ENCODE results near the gene CFAP221.
A peak's percentile ranks its signal among the peaks of the same experiment; 100 is the strongest.

CFAP221 gene

DNA sequence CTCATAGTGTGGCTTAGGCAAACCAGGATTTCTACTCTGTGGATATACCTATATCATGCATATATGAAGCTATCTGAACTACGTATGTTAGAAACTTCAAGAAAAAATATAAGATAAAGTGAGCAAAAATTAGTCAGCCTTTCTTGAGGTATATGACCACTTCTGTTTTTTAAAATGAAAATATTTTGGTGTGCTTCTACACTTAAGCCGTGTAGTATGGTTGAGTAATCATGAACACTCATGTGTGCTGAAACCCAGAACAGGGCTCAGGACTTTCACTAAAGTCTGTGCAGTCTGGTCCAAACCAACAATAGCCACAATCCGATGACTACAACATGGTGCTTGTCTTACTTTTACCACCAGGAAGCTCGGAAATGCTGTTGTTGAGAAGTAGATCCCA, 85.9 kb downstream of the CFAP221 start:
- DNase-seq (ENCODE audit: extremely low read depth, low read depth), result no peak
- H3K4me3 ChIP-seq (replicated peaks; ENCODE audit: low read depth, low read length), result no peak overlapping the region
- TF ChIP-seq, protein P1, sequence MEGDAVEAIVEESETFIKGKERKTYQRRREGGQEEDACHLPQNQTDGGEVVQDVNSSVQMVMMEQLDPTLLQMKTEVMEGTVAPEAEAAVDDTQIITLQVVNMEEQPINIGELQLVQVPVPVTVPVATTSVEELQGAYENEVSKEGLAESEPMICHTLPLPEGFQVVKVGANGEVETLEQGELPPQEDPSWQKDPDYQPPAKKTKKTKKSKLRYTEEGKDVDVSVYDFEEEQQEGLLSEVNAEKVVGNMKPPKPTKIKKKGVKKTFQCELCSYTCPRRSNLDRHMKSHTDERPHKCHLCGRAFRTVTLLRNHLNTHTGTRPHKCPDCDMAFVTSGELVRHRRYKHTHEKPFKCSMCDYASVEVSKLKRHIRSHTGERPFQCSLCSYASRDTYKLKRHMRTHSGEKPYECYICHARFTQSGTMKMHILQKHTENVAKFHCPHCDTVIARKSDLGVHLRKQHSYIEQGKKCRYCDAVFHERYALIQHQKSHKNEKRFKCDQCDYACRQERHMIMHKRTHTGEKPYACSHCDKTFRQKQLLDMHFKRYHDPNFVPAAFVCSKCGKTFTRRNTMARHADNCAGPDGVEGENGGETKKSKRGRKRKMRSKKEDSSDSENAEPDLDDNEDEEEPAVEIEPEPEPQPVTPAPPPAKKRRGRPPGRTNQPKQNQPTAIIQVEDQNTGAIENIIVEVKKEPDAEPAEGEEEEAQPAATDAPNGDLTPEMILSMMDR (IDR thresholded peaks at IDR 0.05; ENCODE audit: low read depth, low read length, missing control alignments), result no peak

DNA sequence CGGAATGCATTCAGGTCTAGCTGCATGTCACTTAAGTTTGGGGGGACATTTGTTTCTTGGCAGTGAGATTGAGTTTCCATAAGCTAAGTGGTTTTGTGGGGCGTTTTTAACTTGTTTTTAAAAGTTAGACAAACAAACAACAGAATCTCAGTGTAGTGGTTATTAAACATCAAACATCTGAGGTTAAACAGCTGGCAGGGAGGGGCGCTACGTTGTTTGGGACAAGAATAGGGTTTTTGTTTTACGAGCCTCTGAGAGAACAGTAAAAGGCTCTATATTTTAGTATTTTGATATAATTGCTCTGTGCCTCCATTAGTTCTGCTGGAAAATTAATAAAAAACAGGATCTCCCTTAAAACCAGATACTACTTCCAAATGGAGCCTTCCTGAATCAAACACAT, 93.1 kb downstream of the CFAP221 start:
- TF ChIP-seq, protein P1 (IDR thresholded peaks at IDR 0.05; ENCODE audit: low read depth, low read length, missing control alignments), result no peak
- no peak overlapping the region for H3K4me3 ChIP-seq (replicated peaks; ENCODE audit: low read depth, low read length)
- no peak for DNase-seq (ENCODE audit: extremely low read depth, low read depth)

DNA sequence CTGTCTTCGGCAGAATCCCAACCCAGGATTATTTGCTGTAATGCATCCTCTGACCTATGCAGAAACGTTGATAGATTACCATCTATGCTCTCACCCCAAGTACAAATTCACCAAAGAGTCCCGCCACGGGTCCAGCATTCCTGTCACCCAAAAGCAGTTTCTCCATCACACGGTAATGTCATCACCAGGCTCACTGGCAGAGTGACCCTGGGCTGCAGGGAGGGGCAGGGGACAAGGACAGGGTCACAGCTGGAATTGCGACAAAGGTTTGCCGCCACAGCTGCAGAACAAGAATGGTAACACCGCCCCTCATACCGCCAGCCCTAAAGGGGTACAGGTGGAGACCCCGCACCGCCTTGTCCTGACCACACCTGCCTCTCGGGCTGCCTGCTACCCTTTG, 94.0 kb downstream of the CFAP221 start:
- TF ChIP-seq, protein P1 (IDR thresholded peaks at IDR 0.05; ENCODE audit: low read depth, low read length, missing control alignments), result no peak
- no peak for DNase-seq (ENCODE audit: extremely low read depth, low read depth)
- no peak overlapping the region for H3K4me3 ChIP-seq (replicated peaks; ENCODE audit: low read depth, low read length)

DNA sequence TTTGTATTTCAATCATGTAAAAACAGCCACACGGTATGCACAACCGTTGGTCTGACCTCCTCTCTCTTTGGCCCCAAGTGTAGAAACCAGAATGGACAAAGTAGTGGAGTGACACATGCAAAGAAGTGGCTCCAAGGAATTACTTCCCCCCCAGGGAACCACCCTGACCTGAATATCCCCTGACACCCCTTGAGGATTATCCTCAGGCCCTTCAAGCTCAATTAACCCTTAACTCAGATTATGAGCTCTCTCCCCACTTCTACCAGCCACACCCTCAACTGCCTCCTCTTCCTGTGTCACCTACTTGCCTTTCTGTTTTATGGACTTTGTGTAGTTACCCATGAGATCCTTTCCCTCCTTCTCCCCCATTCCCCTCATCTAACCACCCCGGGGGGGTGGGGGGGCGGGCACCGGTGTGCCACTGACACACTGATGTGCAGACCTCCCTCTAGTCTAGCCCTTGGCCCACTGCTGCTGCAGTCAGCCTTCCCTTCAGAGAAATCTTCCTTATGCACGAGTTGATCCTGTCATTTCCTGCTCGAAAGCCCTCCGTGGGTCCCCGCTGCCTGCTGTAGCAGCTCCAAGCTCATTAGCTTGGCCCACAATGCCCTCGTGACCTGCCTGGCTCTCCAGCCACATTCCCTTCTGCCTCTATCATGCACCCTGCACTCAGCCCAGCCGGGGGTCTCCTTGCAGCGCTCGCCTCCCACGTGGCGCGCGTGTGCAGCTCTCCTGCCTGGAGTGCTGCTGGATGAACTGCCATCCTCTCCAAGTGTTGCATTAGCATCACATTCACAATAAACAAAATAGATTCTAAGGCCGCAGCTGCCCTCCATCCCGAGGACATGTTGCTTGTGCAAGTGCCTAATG, 94.7 kb downstream of the CFAP221 start:
- TF ChIP-seq, protein P1 (IDR thresholded peaks at IDR 0.05; ENCODE audit: low read depth, low read length, missing control alignments), result no peak
- no peak overlapping the region for H3K4me3 ChIP-seq (replicated peaks; ENCODE audit: low read depth, low read length)
- DNase-seq (ENCODE audit: extremely low read depth, low read depth), result no peak

DNA sequence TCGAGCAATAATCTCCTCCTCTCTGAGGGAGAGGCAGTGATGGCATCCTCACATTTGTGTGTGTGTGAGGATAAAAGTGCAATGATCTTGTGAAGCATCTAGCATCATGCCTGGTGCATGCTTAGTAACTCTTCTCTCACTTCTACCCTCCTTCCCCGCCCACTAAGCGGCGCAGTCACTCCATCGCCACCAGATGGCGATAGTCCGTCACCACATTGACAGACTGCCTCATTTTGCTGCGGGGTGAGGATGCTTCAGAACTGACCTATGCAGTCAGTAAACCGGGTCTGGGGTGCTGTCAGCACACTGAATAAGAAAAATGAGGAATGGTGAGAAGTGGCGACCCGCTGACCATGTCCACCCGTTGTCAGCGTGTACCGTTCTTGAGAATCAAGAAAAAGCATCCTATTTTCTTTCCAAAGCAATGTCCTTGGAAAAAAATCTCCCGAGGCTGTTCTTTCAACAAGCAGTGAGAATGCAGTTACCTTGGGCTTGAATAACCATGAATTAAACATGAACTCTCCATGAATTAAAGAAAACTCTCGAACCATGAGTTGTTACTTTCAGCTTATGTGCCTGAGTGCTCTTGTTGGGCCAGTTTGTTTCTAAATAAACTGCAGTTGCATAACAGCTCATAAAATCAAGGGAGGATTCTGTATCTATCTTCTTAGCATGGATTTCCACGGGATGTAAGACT, 97.5 kb downstream of the CFAP221 start:
- TF ChIP-seq, protein P1 (IDR thresholded peaks at IDR 0.05; ENCODE audit: low read depth, low read length, missing control alignments), result peak; percentile 99
- peak; percentile 38 for DNase-seq (ENCODE audit: extremely low read depth, low read depth)
- H3K4me3 ChIP-seq (replicated peaks; ENCODE audit: low read depth, low read length), result no peak overlapping the region

DNA sequence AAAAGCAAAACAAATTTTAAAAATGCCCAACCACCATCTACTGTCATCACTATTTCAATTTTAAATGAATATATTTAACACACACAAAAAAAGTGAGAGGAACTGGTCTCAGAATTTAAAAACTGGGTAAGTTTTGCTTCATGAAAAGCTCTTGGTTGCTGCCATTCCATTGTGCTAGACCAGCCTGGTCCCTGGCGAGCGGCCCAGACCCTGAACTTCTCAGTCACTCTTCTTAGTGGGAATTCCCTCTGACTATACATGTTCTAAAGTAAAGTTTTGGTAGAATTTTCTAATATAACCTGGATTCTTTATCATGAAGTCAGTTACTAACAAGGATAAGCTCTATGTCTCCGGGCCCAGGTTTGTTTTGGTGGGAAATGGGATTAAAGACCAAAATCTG, 99.9 kb downstream of the CFAP221 start:
- no peak for DNase-seq (ENCODE audit: extremely low read depth, low read depth)
- TF ChIP-seq, protein P1 (IDR thresholded peaks at IDR 0.05; ENCODE audit: low read depth, low read length, missing control alignments), result no peak
- no peak overlapping the region for H3K4me3 ChIP-seq (replicated peaks; ENCODE audit: low read depth, low read length)
